Stimulated activated CD4-positive, alpha-beta T cell treated with anti-CD3 and anti-CD28 coated beads, Interleukin-1b, Interleukin-23, amount 100 ng/mL, for 24 hours (primary cell): ENCODE results near the gene FANCB.

ENCODE experiments used
- DNase-seq, 4 experiments: peaks; one replicate each; pipeline ENCODE4 v3.0.0-alpha.2; 2020; ENCODE audit warnings: low read depth in 4 of 4, low spot score in 1 of 4

The FANCB gene

GRCh38 chrX:14837155-14837554 lies 35.7 kb downstream of the FANCB start:
- DNase-seq: no peak

GRCh38 chrX:14832586-14832985 lies 40.3 kb downstream of the FANCB start:
- no peak for DNase-seq

- DNase-seq: no peak
Measured at GRCh38 chrX:14832151-14832550, 40.7 kb downstream of the FANCB start.

DNA sequence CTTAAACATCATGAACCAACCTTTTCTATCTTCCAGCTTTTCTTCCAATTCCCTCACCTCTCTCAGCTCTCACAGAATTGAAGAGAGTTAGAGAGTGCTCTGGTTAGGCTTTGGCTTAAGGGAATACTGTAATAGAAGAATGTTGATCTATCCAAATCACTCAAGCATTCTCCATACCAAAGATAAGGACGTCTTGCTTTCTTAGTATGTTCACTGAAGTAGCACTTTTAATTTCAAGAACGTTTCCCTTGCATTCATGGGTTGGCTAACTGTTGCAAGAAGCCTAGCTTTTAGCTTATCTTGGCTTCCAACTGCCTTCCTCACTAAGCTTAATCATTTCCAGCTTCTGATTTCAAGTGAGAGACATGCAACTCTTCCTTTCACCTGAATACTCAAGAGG lies 43.2 kb downstream of the FANCB start:
- no peak for DNase-seq

DNA sequence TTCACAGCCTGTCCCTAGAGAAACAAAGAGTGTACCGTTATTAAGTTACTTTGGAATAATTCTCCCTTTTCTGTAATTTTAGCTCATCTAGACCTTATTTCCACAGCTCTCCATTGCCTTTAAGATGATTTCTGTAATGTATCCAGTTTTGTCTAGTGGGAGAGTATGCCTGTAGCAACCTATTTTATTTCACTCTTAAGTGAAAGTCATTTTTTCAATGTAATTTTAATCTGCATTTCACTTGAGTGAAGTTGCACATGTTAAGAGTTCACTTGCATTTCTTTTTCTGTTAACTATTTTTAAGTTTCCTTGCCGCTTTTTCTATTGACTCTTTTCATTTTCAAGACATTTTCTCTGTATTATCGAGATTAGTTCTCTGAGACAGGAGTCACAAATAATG lies 46.5 kb downstream of the FANCB start:
- DNase-seq: no peak

GRCh38 chrX:14825851-14826250 lies 47.0 kb downstream of the FANCB start:
- no peak for DNase-seq

DNA sequence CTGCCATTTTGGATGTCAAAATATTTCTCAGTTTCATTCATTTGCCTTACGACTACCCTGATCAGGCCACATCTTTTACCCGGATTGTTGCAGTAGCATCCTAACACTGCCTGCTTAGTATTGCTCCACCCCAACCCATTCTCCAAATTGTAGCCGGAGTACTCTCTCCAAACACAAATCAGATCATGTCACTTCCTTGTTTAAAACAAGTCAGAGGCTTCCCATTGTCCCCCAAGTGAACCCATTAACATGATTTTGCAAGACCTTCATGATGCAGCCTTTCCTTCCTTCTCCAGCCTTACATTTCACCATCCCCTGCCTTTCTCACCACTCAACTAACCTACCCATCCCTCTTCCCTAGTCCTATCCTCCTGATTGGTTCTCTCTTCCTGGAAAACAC lies 53.1 kb downstream of the FANCB start:
- no peak for DNase-seq

DNA sequence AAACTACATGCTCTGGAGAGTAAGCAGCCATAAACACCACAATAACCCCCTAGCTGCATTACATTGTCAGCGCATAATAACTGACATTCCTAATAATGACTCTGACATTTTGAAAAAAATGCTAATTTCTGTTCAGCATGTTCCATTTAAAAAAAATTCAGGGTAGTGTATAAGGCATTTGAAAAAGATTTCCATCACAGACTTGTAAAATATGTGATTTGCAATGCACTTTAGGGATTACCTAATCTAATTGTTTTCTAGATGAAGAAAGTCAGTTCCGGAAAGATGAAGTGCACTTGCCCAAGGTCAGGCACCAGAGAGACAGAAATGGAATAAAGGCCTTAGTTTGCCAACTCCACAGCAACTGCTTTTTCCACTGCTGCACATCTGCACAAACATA lies 55.3 kb downstream of the FANCB start:
- DNase-seq: no peak

DNA sequence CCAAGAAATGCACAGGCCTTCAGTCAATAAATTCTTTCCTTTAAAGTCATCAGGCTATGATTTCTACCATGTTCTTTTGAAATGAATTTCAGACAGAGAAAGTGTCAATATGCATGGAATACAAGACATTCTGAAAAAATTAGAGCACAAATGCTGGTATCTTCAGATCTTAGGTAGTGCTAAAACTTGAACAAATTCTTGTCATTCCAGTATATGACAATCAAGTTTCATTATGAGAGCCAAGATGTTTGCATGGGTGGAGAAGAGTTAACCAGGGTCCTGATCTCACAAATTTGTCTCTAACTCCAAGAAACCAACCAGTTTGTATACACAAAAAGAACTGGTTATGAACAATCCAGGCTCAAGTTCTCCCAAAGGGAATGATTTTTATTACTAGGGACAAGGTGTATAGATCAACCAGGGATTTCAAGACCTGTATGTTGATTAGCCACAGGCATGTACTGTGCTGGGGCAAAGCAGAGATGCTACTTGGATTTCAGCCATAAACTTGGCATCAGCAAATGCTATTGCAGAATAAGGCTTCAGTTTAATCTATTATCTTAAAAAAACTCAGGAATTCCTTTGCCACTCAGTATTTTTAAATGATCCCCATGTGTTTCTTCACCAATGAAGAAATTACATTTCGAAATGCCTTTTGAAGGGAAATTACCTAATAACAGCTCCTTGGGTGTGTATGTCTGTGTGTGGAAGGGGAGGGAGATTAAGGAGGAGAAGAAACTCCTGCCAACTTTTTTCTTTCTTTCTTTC lies 69.7 kb downstream of the FANCB start:
- no peak for DNase-seq

- DNase-seq: no peak
Measured at GRCh38 chrX:14801136-14801535, 71.7 kb downstream of the FANCB start.

DNA sequence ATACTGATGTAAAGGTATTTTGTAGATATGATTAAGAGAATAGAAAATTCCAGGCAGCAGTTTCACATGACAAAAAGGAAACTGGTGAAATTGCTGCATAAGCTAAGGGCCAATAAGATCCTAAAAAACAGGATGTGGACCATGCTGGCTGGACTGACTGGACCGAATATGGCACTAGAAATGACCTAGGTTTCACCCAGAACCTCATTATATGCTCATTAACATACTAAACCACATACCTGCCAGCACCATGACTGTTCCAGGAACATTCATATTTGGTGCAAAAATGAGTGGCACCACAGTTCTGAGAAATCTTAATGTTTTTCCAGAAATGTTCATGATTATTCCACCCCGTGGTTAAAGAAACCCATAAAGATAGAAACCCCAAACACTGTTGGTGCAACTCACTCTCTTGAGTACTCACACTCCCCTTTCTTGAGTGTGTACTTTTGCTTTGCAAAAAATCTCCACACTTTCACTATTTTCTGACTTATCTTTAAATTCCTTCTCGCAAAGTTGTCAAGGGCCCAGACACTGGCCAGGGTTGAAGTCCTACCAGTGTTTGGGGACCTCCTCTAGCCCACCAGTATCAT lies 74.0 kb downstream of the FANCB start:
- no peak for DNase-seq
